NCI-H510A treated with DMSO at 0.1 percent for 48 hours (cell line): ENCODE measurements around the gene KDM4C.

Source experiments
- DNase-seq: peaks from one replicate; lab custom pipeline; 2025; lab: John Stamatoyannopoulos, UW

The KDM4C gene

GRCh38 chr9:7211657-7212056, 453.9 kb downstream of the KDM4C start:
- DNase-seq, result no peak

GRCh38 chr9:7212101-7212500, 454.3 kb downstream of the KDM4C start:
- DNase-seq, result no peak

GRCh38 chr9:7216004-7216841, 458.4 kb downstream of the KDM4C start:
- no peak for DNase-seq

- no peak for DNase-seq
Observed at GRCh38 chr9:7223981-7224380, 466.2 kb downstream of the KDM4C start.
